CD4-positive, alpha-beta T cell (primary cell): Measurements from ENCODE around the gene GRN. TPM values are rescaled to one million over a fixed set of nuclear protein-coding genes. Genes with fewer than 3 reads are reported as not detected.
A peak's percentile ranks its signal among the peaks of the same experiment; 100 is the strongest.
"Not testable (repeated sequence)": the region's sequence is repeated elsewhere in the genome, so short reads cannot be mapped to it uniquely, and the experiment has no call there.

Source experiments
- ATAC-seq: fragments of 200-7000 bp; cut with Tn5 transposase; one replicate; pipeline ENCODE4 v1.10.0; 2022; ENCODE audit warnings: mild to moderate bottlenecking; ENCODE audit not compliant: poor library complexity
- CTCF ChIA-PET: fragments of 350-600 bp; sonication (Branson Sonifier 250); formaldehyde crosslinking; loops from one replicate; lab custom pipeline; 2021; ENCODE audit warnings: antibody characterized with exemption, inconsistent platforms; lab: Charles Lee
- POLR2A ChIA-PET: fragments of 350-600 bp; sonication (Branson Sonifier 250); formaldehyde crosslinking; loops from one replicate; lab custom pipeline; 2021; ENCODE audit warnings: antibody characterized with exemption, inconsistent platforms; lab: Charles Lee
- DNase-seq, 14 experiments: peaks; one replicate each; pipeline ENCODE4 v3.0.0-alpha.2; 2013 to 2020; ENCODE audit warnings: mixed read lengths in 2 of 14
- H3K27ac ChIP-seq, 2 donors: one replicate each; pipeline versions ENCODE4 v1.5.1 to v1.7.0; 2013; ENCODE audit warnings: low read length in 2 of 2, low read depth in 1 of 2, mild to moderate bottlenecking in 1 of 2
- H3K27me3 ChIP-seq, 2 experiments: 1 replicate in 1 of 2; 2 replicates in 1 of 2; pipeline versions ENCODE4 v1.6.1 to v1.7.0; 2013; ENCODE audit warnings: low read length in 2 of 2, control low read depth in 1 of 2, mild to moderate bottlenecking in 1 of 2, moderate library complexity in 1 of 2; ENCODE audit not compliant: insufficient read depth in 2 of 2, control insufficient read depth in 1 of 2
- H3K36me3 ChIP-seq: one replicate; pipeline ENCODE4 v1.6.1; 2013; ENCODE audit warnings: low read length, control low read depth; ENCODE audit not compliant: insufficient read depth
- H3K4me1 ChIP-seq: one replicate; pipeline ENCODE4 v1.6.1; 2013; ENCODE audit warnings: low read length, control low read depth; ENCODE audit not compliant: insufficient read depth
- H3K4me3 ChIP-seq: one replicate; pipeline ENCODE4 v1.5.1; 2013; ENCODE audit warnings: mild to moderate bottlenecking, low read length, moderate library complexity
- H3K9me3 ChIP-seq, 2 experiments: 1 replicate in 1 of 2; 2 replicates in 1 of 2; pipeline versions ENCODE4 v1.6.1 to v1.7.0; 2013; ENCODE audit warnings: low read length in 2 of 2, mild to moderate bottlenecking in 2 of 2, control low read depth in 1 of 2, moderate library complexity in 1 of 2; ENCODE audit not compliant: control insufficient read depth in 1 of 2, insufficient read depth in 1 of 2
- H3K27ac Mint-ChIP-seq: one replicate; pipeline ENCODE4 v1.8.0; 2020; ENCODE audit warnings: mixed read lengths
- H3K27me3 Mint-ChIP-seq: one replicate; pipeline ENCODE4 v1.8.0; 2021; ENCODE audit warnings: mixed read lengths
- H3K36me3 Mint-ChIP-seq: one replicate; pipeline ENCODE4 v1.8.0; 2021; ENCODE audit warnings: low read depth, mixed read lengths
- H3K4me1 Mint-ChIP-seq: one replicate; pipeline ENCODE4 v1.8.0; 2021; ENCODE audit warnings: low read depth, mixed read lengths
- H3K4me3 Mint-ChIP-seq: one replicate; pipeline ENCODE4 v1.8.0; 2020; ENCODE audit warnings: mild to moderate bottlenecking, mixed read lengths
- H3K9me3 Mint-ChIP-seq: one replicate; pipeline ENCODE4 v1.8.0; 2020; ENCODE audit warnings: mixed read lengths
- CTCF ChIP-seq: fragments of 200-600 bp; IDR thresholded peaks from one replicate; pipeline ENCODE4 v1.8.0; 2022; ENCODE audit warnings: antibody characterized with exemption, mild to moderate bottlenecking
- intact Hi-C, 2 experiments: fragments of 100-400 bp; cut with DNase I in 1 of 2; cut with micrococcal nuclease in 1 of 2; formaldehyde crosslinking; loops; one replicate each; pipeline versions ENCODE4 v1.15.1 to v1.9.0; 2023 to 2025; cut with DNase I, micrococcal nuclease
- total RNA-seq, 174 experiments: library from RNA in 2 of 174; stranded (reverse) in 2 of 174; gene quantifications; one replicate each; pipeline ENCODE4 v1.2.3 and lab custom pipeline; 2021 to 2026

GRN gene
- total RNA-seq, 2 experiments from 2014 or later, result 15.3 to 16.1 TPM

DNA sequence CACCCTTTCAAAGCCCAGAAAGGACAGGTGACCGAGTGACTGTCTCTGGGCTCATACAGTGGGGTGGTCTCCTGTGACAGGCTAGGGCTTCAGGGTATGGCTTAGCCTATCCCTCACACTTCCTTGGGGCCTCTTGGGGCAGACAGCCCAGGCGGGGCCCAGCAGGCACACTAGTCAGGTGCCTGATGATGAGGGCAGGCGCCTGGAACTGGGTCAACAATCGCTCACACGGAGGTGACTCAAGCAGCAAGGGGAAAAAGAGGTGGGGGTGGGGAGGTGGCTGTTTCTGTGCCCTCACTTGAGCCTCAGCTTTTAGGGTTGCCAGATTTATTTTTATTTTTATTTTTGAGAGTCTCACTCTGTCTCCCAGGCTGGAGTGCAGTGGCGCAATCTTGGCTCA, 6.4 kb upstream of the GRN start:
- Histone ChIP-seq H3K4me1 (no peaks in the 10 kb centered on the region), H3K27me3 (no peaks in the 10 kb centered on the region), H3K27ac (no peak overlapping the region), H3K36me3 (no peaks in the 10 kb centered on the region), H3K9me3 (no peaks in the 10 kb centered on the region), H3K4me3 (no peak overlapping the region)
- ATAC-seq (peak; percentile 29), DNase-seq (peak in 2 of 14 experiments; percentile 48 to 68)
- Mint-ChIP-seq H3K36me3 (no peaks in the 10 kb centered on the region), H3K27me3 (peaks cover 9% of the 10 kb centered on the region), H3K9me3 (no peaks in the 10 kb centered on the region), H3K4me1 (no peaks in the 10 kb centered on the region), H3K27ac (no peak overlapping the region), H3K4me3 (no peak overlapping the region)
- no peak for TF ChIP-seq CTCF
- intact Hi-C loops, result no loop called here
- ChIA-PET CTCF (interaction anchor here (0.6 kb wide), 1 partner anchor 1053 kb away, joined by 3 read pairs; no protein-coding TSS in a partner anchor), POLR2A (interaction anchor here (1.1 kb wide), 1 partner anchor 129 kb away, joined by 4 read pairs; no protein-coding TSS in a partner anchor)

- peaks cover 13% of the 10 kb centered on the region for H3K4me1 ChIP-seq
- CTCF ChIA-PET, result interaction anchor here (0.9 kb wide), 1 partner anchor 130 kb away, joined by 3 read pairs; no protein-coding TSS in a partner anchor
- H3K4me3 ChIP-seq, H3K9me3 ChIP-seq, H3K4me3 Mint-ChIP-seq, POLR2A ChIA-PET, H3K36me3 Mint-ChIP-seq, H3K36me3 ChIP-seq, H3K4me1 Mint-ChIP-seq, H3K27ac ChIP-seq, DNase-seq, intact Hi-C loops, H3K27me3 ChIP-seq, H3K27me3 Mint-ChIP-seq, H3K9me3 Mint-ChIP-seq, ATAC-seq, H3K27ac Mint-ChIP-seq: not testable (repeated sequence)
Measured at GRCh38 chr17:44340553-44340952, 4.5 kb upstream of the GRN start.

DNA sequence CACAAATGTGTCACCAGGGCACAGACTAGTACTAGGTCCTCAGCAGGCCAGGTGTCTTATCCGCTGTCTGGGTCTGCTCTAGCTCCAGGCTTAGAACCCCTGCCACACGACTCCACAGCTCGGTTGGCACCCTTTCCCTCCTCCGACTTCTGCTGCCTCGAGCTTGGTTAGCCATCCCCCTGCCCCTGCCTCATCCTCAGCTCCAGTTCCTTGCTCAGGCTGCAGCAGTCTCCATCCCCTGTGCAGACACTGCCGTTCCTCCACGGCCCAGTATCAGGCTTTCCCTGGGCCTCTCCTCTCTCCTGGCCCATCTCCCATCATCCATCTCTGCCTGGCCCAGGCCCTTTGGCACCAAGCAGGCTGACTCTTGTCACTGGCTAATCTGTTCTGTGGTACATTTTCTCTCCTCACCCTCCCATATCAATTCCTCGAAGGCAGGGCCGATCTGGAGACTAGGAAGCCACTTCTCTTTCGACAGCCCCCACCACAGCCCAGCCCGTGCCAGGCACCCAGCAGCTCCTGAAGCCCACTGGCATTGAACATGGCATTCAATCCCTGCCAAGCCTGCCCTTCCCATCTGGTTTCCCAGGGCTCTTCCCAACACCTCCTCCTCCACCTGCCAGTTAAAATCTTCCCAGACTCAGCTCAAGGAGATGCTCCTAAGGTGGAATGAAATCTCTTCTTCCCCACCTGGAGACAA, 1.4 kb upstream of the GRN start:
- Histone ChIP-seq H3K4me3 (no peak overlapping the region), H3K27ac (no peak overlapping the region), H3K27me3 (no peaks in the 10 kb centered on the region), H3K4me1 (peaks cover 28% of the 10 kb centered on the region), H3K36me3 (no peaks in the 10 kb centered on the region), H3K9me3 (no peaks in the 10 kb centered on the region)
- Mint-ChIP-seq H3K4me1 (peaks cover 19% of the 10 kb centered on the region), H3K27me3 (peaks cover 5% of the 10 kb centered on the region), H3K36me3 (peaks cover 4% of the 10 kb centered on the region), H3K4me3 (peak overlapping the region; percentile 49), H3K27ac (no peak overlapping the region), H3K9me3 (no peaks in the 10 kb centered on the region)
- POLR2A ChIA-PET, result interaction anchor here (1.3 to 2.6 kb wide), 2 partner anchors 10 to 157 kb away, joined by 3 to 14 read pairs; partner anchors contain the start of gene TMUB2
- DNase-seq (no peak), ATAC-seq (no peak)
- TF ChIP-seq CTCF, result no peak
- intact Hi-C loops, result loop anchor here in 1 of 2 experiments (2.0 kb wide), 1 partner anchor 17 kb away; no protein-coding TSS in a partner anchor
- CTCF ChIA-PET, result no interaction called here
